DLD1 (cell line): ENCODE measurements around the gene DGCR6L.
"Not testable (repeated sequence)": the region's sequence is repeated elsewhere in the genome, so short reads cannot be mapped to it uniquely, and the experiment has no call there.

Experiments
- in situ Hi-C: cut with HindIII; loops from 2 replicates; pipeline ENCODE4 v1.10.0; 2017; ENCODE audit warnings: low sequenced_read_pairs

The DGCR6L gene

GRCh38 chr22:20325996-20326395, 6.1 kb upstream of the DGCR6L start:
- in situ Hi-C loops = not testable (repeated sequence)

- in situ Hi-C loops = no loop called here
These were observed 4.3 kb upstream of the DGCR6L start for GRCh38 chr22:20324139-20324516.

- in situ Hi-C loops = not testable (repeated sequence)
These were observed 1.8 kb upstream of the DGCR6L start for GRCh38 chr22:20321552-20322211.

- in situ Hi-C loops = not testable (repeated sequence)
These were observed 1.0 kb upstream of the DGCR6L start for GRCh38 chr22:20320659-20321551.

GRCh38 chr22:20319041-20319744, 667 bp downstream of the DGCR6L start:
- in situ Hi-C loops = no loop called here

- in situ Hi-C loops = not testable (repeated sequence)
These were observed 1.7 kb downstream of the DGCR6L start for GRCh38 chr22:20318043-20318688.

- in situ Hi-C loops = not testable (repeated sequence)
These were observed 2.3 kb downstream of the DGCR6L start for GRCh38 chr22:20317402-20318042.

GRCh38 chr22:20316844-20317401, 2.9 kb downstream of the DGCR6L start:
- in situ Hi-C loops = no loop called here

- in situ Hi-C loops = no loop called here
These were observed 3.5 kb downstream of the DGCR6L start for GRCh38 chr22:20316217-20316843.

- in situ Hi-C loops = no loop called here
These were observed 4.3 kb downstream of the DGCR6L start for GRCh38 chr22:20315337-20316216.

- in situ Hi-C loops = not testable (repeated sequence)
These were observed 5.0 kb downstream of the DGCR6L start for GRCh38 chr22:20314741-20315336.

GRCh38 chr22:20314206-20314605, 5.7 kb downstream of the DGCR6L start:
- in situ Hi-C loops = not testable (repeated sequence)

- in situ Hi-C loops = not testable (repeated sequence)
These were observed 6.4 kb downstream of the DGCR6L start for GRCh38 chr22:20313306-20314077.

- in situ Hi-C loops = no loop called here
These were observed 7.3 kb downstream of the DGCR6L start for GRCh38 chr22:20312396-20313191.

GRCh38 chr22:20311249-20312062, 8.4 kb downstream of the DGCR6L start:
- in situ Hi-C loops = not testable (repeated sequence)

GRCh38 chr22:20310773-20311172, 9.1 kb downstream of the DGCR6L start:
- in situ Hi-C loops = not testable (repeated sequence)
